ENCODE results near the gene C1orf50. TPM values are rescaled to one million over a fixed set of nuclear protein-coding genes. Genes with fewer than 3 reads are reported as not detected.

The C1orf50 gene
- total and polyA plus RNA-seq, 2 donors from 2014 or later: 7.5 to 14.6 TPM

DNA sequence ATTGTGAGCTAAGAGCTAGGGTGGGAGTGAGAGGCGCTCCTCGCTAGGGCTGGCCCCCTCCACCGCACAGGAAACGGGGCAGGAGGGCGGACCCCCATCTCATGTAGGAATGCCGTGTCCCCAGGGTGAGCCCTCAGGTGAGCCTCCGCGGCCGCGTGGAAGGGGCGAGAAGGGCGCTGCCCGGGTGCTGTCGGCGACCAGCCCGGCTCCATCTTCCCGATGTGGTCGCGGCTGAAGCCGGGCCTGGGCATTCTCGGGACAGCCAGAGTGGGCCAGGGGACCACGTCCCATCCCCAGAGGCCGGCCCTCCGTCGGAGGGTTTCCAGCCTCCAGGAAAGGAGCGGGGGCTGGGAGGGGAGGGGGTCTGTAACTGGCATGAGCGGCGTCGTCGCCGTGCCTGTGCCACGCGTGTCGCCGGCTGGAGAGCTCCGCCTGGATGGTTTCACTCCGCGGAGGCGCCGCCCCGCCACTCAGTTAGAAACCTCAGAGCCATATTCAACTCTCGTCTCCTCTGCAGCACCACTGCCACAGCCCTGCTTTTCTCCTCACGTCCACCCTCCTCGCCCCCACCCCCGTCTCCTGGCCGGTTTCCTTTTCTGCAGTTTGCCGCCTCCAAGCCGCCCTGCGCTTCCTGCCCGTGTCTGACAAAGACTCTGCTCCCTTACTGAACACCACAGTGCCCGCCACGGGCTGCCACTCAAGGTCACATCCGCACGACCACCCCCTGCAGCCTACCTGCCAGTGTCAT lies 18.1 kb downstream of the C1orf50 start, which contains the start of gene TMEM269:
TSS of gene TMEM269 (plus strand) at position 46 of the 748 bp plus-strand sequence. CDS start 4,903 bp downstream, outside the sequence.
- peak; percentile 18 to 78 (median 52) for DNase-seq
- Histone ChIP-seq H3K4me1 (ENCODE audit: control insufficient read depth in 2 of 3, insufficient read depth in 2 of 3, low read depth in 1 of 3, low read length in 3 of 3) (peaks cover 0 to 8% (median 3%) of the 10 kb centered on the region in 3 donors), H3K27ac (ENCODE audit: low read depth in 2 of 2, low read length in 2 of 2) (no peak within 1 kb of the TSS), H3K4me3 (ENCODE audit: low read length in 3 of 3) (peak within 1 kb of the TSS; percentile 37 to 55 (median 48)), H3K27me3 (ENCODE audit: control insufficient read depth, insufficient read depth, low read length) (no peaks in the 10 kb centered on the region), H3K9ac (ENCODE audit: low read length in 3 of 3) (peak within 1 kb of the TSS in 1 of 3 donors; percentile 23), H3K36me3 (ENCODE audit: control insufficient read depth in 2 of 3, insufficient read depth in 3 of 3, low read length in 3 of 3) (peaks cover 0 to 3% (median 0%) of the 10 kb centered on the region in 3 donors), H3K9me3 (ENCODE audit: control insufficient read depth in 2 of 3, insufficient read depth in 1 of 3, low read length in 3 of 3) (no peaks in the 10 kb centered on the region)
- no peak for TF ChIP-seq CTCF (IDR thresholded peaks at IDR 0.05; ENCODE audit: borderline replicate concordance, extremely low read depth, insufficient read depth)
- intact Hi-C loops (cut with DNase I): no loop called here
- no peak for FAIRE-seq

DNA sequence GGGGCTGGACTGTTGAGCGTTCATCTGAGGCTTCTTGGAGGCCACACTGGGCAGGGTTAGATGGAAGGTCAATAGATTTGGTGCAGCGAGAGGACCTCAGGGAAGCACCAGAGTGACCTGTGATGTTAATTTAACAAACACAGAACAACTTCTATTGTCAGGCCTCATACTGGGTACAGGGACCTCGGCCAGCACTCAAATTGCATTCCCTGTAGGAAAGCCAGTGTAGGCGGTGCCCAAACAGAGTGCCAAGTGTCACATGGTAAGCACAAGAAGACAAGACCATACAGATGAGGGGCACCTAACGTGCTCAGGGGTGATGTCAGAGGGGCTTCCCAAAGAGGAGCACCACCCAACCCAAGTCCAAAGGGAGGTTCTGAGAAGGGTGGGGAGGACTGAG lies 19.0 kb downstream of the C1orf50 start:
- no peak overlapping the region for H3K9ac ChIP-seq (ENCODE audit: low read length in 3 of 3)
- no peaks in the 10 kb centered on the region for H3K27me3 ChIP-seq (ENCODE audit: control insufficient read depth, insufficient read depth, low read length)
- peaks cover 0 to 8% (median 3%) of the 10 kb centered on the region in 3 donors for H3K4me1 ChIP-seq (ENCODE audit: control insufficient read depth in 2 of 3, insufficient read depth in 2 of 3, low read depth in 1 of 3, low read length in 3 of 3)
- H3K36me3 ChIP-seq (ENCODE audit: control insufficient read depth in 2 of 3, insufficient read depth in 3 of 3, low read length in 3 of 3): peaks cover 0 to 3% (median 0%) of the 10 kb centered on the region in 3 donors
- intact Hi-C loops (cut with DNase I): no loop called here
- DNase-seq: no peak
- FAIRE-seq: no peak
- H3K9me3 ChIP-seq (ENCODE audit: control insufficient read depth in 2 of 3, insufficient read depth in 1 of 3, low read length in 3 of 3): no peaks in the 10 kb centered on the region
- no peak overlapping the region for H3K27ac ChIP-seq (ENCODE audit: low read depth in 2 of 2, low read length in 2 of 2)
- TF ChIP-seq CTCF (IDR thresholded peaks at IDR 0.05; ENCODE audit: borderline replicate concordance, extremely low read depth, insufficient read depth): no peak
- no peak overlapping the region for H3K4me3 ChIP-seq (ENCODE audit: low read length in 3 of 3)

DNA sequence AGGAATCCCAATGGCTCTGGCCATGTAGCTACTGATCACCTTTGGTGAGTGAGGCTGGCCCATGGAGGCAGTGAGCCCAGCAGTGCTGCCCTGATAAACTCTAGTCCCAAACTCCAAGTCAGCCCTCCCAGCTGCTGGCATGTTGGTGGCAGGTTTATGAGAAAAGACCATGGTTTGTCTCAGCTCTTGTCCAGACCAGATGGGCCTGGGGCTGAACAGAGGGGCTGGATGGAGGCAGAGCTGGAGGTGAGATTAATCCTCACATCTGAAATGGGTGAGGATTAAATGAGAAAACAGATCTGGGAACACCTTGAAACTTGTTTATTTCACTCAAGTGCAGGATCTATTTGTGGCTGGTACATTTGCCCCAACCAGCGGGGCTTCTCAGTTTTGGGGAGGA lies 21.0 kb downstream of the C1orf50 start:
- no peaks in the 10 kb centered on the region for H3K27me3 ChIP-seq (ENCODE audit: control insufficient read depth, insufficient read depth, low read length)
- FAIRE-seq (no peak), DNase-seq (no peak)
- H3K9ac ChIP-seq (ENCODE audit: low read length in 3 of 3): no peak overlapping the region
- intact Hi-C loops (cut with DNase I): no loop called here
- H3K36me3 ChIP-seq (ENCODE audit: control insufficient read depth in 2 of 3, insufficient read depth in 3 of 3, low read length in 3 of 3): peaks cover 0 to 1% (median 0%) of the 10 kb centered on the region in 3 donors
- peaks cover 0 to 8% (median 3%) of the 10 kb centered on the region in 3 donors for H3K4me1 ChIP-seq (ENCODE audit: control insufficient read depth in 2 of 3, insufficient read depth in 2 of 3, low read depth in 1 of 3, low read length in 3 of 3)
- H3K27ac ChIP-seq (ENCODE audit: low read depth in 2 of 2, low read length in 2 of 2): no peak overlapping the region
- TF ChIP-seq CTCF (IDR thresholded peaks at IDR 0.05; ENCODE audit: borderline replicate concordance, extremely low read depth, insufficient read depth): no peak
- H3K4me3 ChIP-seq (ENCODE audit: low read length in 3 of 3): no peak overlapping the region
- no peaks in the 10 kb centered on the region for H3K9me3 ChIP-seq (ENCODE audit: control insufficient read depth in 2 of 3, insufficient read depth in 1 of 3, low read length in 3 of 3)
